C4-2B (cell line): ENCODE results near the gene RNF130.
A peak's percentile ranks its signal among the peaks of the same experiment; 100 is the strongest.
"Not testable (repeated sequence)": the region's sequence is repeated elsewhere in the genome, so short reads cannot be mapped to it uniquely, and the experiment has no call there.

ENCODE experiments used
- H3K27ac ChIP-seq: fragments of 450-650 bp; 2 replicates; pipeline ENCODE4 v1.5.1; 2017
- ZFX ChIP-seq: fragments of 450-650 bp; IDR thresholded peaks from 2 replicates; pipeline ENCODE4 v1.6.1; 2017
- TF ChIP-seq, protein P1 (sequence below): fragments of 450-650 bp; conservative IDR thresholded peaks from 2 replicates; pipeline ENCODE4 v1.5.1; 2017; ENCODE audit warnings: mild to moderate bottlenecking

Gene RNF130

DNA sequence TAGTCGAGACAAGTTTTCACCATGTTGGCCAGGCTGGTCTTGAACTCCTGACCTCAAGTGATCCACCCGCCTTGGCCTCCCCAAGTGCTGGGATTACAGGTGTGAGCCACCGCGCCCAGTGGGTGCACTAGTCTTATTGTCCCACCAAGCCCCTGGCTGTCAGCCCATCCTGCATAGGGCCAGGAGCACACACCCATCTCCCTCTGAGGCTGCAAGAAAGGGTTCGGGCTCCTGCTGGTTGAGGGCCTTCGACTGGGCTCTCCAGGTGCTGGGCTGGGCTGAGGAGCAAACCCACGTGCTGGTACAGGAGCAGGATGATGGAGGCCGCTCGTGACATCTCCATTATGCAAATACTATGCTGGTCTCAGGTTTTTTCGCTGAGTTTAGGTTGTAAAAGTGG is 25.1 kb upstream of the RNF130 start:
- TF ChIP-seq, protein P1, sequence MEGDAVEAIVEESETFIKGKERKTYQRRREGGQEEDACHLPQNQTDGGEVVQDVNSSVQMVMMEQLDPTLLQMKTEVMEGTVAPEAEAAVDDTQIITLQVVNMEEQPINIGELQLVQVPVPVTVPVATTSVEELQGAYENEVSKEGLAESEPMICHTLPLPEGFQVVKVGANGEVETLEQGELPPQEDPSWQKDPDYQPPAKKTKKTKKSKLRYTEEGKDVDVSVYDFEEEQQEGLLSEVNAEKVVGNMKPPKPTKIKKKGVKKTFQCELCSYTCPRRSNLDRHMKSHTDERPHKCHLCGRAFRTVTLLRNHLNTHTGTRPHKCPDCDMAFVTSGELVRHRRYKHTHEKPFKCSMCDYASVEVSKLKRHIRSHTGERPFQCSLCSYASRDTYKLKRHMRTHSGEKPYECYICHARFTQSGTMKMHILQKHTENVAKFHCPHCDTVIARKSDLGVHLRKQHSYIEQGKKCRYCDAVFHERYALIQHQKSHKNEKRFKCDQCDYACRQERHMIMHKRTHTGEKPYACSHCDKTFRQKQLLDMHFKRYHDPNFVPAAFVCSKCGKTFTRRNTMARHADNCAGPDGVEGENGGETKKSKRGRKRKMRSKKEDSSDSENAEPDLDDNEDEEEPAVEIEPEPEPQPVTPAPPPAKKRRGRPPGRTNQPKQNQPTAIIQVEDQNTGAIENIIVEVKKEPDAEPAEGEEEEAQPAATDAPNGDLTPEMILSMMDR = no peak
- no peak for TF ChIP-seq ZFX
- H3K27ac ChIP-seq = no peak overlapping the region

DNA sequence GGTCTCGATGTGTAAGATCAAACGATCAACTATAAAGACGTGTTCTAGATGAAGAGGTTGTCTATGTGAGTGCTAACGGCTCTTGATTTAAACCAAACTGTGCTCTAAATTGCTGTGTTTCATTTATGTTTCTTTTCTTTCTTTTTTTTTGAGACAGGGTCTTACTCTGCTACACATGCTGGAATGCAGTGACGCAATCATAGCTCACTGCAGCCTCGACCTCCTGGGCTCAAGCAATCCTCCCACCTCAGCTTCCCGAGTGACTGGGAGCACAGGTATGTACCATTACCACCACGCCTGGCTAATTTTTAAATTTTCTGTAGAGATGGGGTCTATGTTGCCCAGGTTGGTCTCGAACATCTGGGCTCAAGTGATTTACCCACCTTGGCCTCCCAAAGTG is 24.0 kb upstream of the RNF130 start:
- TF ChIP-seq, protein P1 = no peak
- no peak for TF ChIP-seq ZFX
- no peak overlapping the region for H3K27ac ChIP-seq

DNA sequence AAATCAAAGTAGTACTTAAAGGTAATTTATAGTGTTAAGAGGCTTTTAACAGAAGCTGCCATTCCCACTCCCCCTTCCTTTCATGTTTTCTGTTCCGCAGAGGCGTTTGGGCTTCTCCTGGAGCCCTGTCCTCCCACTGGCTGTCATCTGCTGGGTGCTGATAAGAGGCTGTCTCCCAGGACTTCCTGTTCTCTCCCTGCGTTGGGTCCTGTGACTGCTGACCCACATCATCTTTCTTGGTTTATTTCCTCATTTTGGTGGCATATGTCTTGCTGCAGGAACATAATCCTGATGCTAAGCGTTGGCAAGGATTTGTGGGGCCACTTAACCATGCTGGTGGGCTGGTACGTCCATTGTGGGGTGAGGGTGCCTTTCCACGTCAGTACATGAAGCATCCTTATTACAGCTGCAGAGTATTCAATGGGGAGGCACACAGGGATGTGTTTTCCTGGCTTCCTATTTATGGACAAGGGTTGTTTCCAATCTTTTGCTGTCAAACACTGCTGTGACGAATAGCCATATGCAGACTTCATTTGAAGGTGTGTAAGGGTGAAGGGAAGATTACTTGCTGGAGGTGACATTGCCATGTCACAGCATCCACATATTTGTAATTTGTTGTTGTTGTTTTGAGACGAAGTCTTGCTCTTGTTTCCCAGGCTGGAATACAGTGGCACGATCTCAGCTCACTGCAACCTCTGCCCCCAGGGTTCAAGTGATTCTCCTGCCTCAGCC is 22.3 kb upstream of the RNF130 start:
- no peak for TF ChIP-seq ZFX
- TF ChIP-seq, protein P1 = no peak
- H3K27ac ChIP-seq = no peak overlapping the region

DNA sequence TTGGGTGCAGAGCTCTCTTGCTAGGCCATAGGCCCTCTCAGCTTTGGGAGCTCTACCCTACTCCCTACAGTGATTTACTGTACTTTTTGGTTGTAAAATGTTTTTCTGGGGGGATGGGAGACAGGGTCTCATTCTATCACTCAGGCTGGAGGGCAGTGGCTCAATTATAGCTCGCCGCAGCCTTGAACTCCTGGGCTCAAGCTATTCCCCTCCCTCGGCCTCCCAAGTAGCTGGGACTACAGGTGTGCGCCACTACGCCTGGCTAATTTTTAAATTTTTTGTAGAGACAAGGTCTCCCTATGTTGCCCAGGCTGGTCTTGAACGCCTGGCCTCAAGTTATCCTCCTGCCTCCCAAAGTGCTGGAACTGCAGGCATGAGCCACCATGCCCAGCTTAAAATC is 21.7 kb upstream of the RNF130 start:
- TF ChIP-seq, protein P1 = no peak
- TF ChIP-seq ZFX = no peak
- no peak overlapping the region for H3K27ac ChIP-seq

DNA sequence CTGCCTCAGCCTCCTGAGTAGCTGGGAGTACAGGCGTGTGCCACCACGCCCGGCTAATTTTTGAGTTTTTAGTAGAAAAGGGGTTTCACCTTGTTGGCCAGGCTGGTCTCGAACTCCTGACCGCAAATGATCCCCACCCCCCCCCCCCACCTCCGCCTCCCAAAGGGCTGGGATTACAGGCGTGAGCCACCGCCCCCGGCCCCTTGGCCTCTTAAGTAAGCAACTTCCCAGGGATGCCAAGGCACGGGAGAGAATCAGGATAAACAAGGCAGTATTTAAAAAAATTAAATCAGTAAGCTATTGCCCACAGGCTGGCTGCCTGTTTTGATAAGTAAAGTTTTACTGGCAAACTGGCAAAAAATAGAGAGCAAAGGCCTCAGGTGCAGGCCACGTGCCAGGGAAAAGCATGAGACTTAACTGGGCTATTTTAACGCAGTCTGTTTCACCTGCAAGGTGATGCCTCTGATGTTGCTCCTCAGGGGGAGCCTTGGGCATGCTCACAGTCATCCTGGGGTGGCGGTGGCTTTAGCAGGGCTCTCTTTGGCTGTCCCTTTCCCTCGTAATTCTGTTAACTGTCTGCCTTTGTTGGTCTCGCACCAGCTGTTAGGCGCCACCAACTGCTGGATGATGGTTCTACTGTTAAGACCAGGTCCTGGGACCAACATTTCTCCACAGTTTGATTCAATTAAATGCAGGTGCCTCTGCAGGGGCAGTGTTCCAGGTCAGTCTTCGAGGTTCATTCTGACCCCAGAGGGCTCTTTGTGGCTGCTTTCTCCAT is 19.4 kb upstream of the RNF130 start:
- TF ChIP-seq, protein P1 = peak; percentile 41
- TF ChIP-seq ZFX = no peak
- H3K27ac ChIP-seq = no peak overlapping the region

DNA sequence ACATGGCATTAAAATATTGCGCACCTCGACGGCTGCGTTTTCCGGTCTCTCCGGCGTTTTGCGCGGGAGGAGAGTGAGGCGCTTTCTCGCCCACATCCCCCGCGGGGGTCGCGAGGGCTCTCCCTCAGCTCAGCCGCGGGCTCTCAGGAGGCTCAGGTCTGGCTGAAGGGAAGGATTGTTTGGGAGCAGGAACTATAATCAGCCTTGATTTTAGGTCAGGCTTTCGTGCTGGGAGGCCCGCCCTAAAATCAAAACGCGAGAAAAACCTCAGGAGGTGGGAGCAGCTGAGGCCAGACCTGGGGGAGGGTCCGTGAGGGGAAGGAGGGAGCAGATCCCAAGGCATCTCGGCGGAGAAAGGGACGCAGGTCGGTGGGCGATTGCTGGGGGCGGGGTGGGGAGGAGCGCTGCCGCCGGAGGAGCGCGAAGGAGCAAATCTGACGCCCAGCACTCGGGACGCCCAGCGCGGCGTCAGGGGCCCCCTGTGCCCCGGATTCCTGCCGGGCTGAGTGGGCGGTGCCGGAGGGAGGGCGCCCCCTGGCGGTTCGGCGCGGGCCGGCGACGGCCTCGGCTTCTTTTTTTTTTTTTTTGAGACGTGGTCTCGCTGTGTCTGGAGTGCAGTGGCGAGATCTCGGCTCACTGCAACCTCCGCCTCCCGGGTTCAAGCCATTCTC is 18.7 kb upstream of the RNF130 start:
- TF ChIP-seq, protein P1 = peak; percentile 95
- no peak for TF ChIP-seq ZFX
- H3K27ac ChIP-seq = no peak overlapping the region

DNA sequence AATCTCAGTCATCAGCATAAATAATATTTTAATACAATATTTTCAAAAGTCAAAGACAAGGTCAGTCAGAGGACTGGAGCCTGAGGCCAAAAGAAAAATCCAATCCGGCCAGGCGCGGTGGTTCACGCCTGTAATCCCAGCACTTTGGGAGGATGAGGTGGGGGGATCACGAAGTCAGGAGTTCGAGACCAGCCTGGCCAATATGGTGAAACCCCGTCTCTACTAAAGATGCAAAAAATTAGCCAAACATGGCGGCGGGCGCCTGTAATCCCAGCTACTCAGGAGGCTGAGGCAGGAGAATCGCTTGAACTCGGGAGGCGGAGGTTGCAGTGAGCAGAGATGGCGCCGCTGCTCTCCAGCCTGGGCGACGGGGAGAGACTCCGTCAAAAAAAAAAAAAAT is 18.1 kb upstream of the RNF130 start:
- not testable (repeated sequence) for H3K27ac ChIP-seq
